Ramos (cell line): ENCODE results near the gene AFAP1L1.

Experiments used
- in situ Hi-C: fragments of 300-500 bp; cut with MboI; formaldehyde crosslinking; loops from one replicate; pipeline ENCODE4 v1.14.3; 2022; ENCODE audit warnings: low sequenced_read_pairs; ENCODE audit not compliant: unreplicated experiment

The AFAP1L1 gene

DNA sequence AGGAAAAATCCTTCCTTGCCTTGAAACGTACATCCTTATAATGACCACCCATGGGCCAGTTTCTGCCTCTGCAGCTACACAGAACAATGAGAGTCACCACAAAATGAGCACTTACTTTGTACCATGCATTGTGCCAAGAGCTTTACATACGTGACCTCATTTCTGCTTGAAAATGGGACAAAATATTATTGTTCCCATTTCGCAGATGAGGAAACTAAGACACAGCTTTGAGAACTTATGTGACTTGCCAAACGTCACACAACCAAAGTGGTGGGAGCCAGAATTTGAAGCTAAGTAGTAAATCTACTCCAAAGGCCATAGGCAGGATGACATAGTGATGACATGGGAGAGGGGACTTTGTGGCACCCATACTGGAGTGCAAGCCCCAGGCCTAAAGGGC lies 38.8 kb downstream of the AFAP1L1 start:
- in situ Hi-C loops, result loop anchor here (25.0 kb wide), 1 partner anchor 252 kb away; the partner anchor contains the start of gene CSNK1A1

DNA sequence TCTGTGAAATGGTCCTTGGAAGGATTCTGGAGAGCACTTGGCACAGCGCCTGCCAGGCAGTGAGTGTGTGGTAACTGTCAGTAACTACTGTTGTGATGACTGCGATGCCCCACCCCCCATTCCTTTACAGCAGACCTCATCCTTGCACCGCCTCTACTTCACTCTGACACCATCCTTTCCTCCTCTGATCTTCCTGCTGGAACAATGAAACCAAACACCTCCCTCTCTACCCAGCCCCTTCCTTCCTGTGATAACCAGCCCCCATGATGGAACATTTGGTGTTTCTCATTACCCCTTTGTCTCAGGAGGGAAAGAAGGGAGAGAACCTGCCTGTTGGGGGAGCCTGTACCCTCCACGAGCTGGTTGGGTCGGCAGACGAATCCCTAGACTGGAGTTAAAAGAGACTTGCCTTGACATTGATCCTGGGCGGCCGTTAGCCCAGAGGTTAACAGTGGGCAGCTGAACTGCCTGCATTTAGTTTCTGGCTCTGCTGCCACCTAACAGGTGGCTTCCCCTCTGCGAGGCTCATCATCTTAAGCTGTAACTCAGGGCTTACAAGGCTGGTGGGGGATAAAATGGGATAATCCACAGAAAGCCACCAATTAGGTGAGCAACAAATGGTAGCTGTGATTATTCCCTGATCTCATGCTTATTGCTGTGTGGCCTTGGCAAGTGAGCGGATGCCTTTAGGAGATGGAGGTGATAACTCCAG lies 39.4 kb downstream of the AFAP1L1 start:
- in situ Hi-C loops, result loop anchor here (25.0 kb wide), 1 partner anchor 251 kb away; the partner anchor contains the start of gene CSNK1A1

DNA sequence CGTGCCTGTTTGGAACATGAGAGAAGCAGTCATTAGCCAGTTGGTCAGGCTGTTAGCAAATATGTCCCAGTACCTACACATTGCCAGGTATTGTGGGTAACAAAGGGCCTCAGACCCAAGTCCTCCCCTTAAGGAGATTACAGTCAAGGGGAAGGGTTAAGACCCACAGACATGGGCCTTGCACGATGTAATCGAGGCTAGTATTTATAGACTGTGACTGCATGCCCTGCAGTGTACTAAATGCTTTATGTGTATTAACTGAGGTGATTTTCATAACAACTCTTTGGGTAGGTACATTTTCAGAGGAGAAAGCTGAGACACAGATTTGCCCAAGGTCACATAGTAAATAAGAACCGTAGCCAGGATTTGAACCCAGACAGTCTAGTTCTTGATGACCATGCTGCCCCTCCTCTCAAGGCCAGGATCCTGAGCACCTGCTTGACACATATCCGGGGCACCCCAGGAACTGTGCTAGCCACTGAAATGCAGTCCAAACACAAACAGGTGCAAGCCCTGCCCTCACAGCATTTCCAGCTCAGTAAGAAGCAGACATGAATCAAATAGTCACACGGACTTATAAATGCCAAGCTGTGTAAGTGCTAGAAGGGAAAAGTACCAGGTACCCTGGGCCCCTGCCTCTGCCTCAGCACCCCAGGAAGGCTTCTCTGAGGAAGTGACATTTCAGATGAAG lies 41.6 kb downstream of the AFAP1L1 start:
- in situ Hi-C loops, result loop anchor here (25.0 kb wide), 1 partner anchor 249 kb away; the partner anchor contains the start of gene CSNK1A1

DNA sequence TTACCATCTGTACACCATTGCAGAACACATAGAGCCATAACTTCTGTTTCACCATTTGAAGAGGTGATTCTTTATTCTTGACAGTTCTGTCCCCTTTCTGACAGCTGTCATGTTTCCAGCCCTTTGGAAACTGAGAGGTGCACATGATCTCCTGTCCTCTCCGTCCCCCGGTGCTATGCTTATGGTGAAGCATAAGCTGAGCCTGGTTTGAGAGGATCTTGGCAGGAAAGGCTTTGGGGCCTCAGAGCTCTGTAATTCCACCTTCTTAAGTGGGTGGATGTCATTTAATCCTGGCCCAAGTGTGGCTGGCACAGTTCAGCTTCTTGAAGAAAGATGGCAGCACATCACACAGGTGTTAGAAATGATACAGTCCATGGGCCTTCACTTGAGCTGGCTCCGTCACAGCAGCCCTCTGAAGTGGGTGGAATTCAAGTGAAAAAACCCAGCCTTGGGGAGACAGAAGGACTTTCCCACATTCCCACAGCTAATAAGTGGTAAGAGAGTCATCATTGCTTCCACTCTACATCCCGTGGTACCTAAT lies 43.0 kb downstream of the AFAP1L1 start:
- in situ Hi-C loops, result loop anchor here (25.0 kb wide), 1 partner anchor 248 kb away; the partner anchor contains the start of gene CSNK1A1

DNA sequence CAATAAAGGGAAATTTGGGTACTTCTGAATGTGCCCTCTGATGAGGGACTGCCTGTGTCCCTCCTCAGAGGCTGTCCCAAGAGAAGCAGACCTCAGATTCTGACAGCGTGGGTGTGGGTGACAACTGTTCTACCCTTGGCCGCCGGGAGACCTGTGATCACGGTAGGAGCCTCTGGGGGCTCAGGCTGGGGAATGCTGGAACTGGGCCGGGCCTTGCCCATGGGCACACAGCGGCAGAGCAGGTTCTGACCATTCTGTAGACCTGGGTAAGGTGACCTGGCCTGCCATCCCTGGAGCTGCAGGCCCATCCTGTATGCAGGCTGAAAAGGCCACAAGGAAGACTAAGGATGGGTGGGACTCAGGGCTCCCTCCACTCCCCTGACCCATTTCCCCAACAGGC lies 44.1 kb downstream of the AFAP1L1 start:
- in situ Hi-C loops, result loop anchor here (25.0 kb wide), 1 partner anchor 247 kb away; the partner anchor contains the start of gene CSNK1A1

DNA sequence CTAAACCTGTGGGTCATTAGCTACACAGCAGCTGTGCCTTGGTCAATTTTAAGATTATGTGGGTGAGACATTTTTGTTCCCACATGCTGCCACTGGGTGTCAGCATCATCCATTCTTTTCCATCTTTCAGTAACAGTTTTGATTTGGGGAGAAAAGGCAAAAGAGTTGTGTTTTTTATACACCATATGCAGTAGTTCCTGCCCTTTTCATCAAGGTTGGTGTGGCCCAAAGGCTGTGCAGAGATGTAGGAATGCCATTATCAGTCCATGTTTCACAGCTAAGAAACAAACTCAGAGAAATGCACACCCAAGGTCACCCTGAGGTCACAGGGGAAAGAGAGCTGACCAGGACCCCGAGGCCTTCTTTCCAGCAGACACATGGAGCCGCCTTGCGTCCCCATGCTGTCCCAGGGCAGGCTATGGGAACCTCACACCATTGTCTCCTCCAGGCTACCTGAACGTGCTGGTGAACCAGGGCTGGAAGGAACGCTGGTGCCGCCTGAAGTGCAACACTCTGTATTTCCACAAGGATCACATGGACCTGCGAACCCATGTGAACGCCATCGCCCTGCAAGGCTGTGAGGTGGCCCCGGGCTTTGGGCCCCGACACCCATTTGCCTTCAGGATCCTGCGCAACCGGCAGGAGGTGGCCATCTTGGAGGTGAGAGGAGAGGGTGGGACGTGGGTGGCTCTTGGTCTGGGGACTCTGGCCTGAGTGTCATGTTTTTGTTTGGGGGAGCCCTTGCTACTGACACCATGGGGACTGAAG lies 45.8 kb downstream of the AFAP1L1 start:
- in situ Hi-C loops, result loop anchor here (25.0 kb wide), 1 partner anchor 245 kb away; the partner anchor contains the start of gene CSNK1A1

DNA sequence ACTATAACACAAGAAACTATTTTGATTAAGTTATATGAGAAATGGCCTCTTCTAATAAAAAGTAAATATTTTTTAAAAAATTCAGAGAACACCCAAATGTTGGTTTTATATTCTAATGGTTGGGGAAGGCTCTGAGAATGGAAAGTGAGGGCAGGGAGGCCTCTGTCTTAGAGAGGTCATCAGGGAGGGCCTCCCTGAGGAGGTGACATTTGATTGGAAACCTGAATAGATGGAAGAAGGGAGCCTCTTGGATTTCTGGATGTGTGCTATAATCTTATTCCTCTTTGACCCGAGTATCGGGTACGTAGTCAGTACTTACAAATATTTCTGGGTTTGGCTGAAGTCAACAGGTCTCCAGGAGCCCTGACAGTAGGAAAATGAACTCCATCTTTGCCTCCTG lies 47.5 kb downstream of the AFAP1L1 start:
- in situ Hi-C loops, result loop anchor here (25.0 kb wide), 1 partner anchor 243 kb away; the partner anchor contains the start of gene CSNK1A1

DNA sequence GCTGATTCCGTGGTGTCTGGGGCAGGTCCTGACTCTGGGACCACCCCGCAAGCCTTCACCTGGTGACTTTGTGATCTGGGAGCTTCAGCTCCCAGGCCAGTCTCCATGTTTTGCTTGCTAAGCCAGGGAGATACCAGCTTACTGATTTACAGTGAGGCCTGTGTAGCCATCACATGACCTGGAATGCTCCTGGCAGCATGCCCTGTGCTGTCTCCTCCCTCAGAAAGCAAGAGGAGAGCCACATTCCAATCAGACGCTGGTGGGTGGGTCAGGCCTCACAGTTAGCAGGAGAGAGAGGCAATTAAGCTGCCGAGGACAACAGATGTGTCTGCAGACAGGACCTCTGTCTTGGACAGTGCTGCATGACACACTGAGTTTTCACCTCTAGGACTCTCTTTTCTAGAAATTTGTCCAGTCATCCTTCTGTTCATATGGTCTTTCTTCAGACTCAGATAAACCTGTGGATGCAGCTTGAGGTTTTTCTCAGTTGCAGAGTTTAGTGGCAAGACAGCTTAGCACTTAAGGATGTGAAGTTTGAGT lies 49.2 kb downstream of the AFAP1L1 start:
- in situ Hi-C loops, result loop anchor here (5.0 to 25.0 kb wide), 3 partner anchors 51 to 241 kb away; partner anchors contain the start of gene CSNK1A1

DNA sequence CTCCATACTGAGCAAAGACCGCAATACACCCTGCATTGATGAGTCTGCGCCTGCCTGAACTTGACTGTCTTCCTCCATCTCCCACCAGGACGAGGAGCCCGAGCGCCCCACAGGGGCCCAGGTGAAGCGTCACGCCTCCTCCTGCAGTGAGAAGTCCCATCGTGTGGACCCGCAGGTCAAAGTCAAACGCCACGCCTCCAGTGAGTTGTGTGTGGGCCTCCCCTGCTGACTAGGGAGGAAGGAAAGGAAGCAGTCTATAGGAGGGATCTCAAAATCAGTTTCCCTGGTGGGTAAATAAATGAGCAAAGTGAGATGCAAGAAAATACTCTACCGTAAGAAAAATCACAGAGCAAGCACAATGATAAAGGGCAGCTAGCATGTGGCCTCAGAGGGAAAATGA lies 50.9 kb downstream of the AFAP1L1 start:
- in situ Hi-C loops, result loop anchor here (5.0 to 25.0 kb wide), 3 partner anchors 50 to 240 kb away; partner anchors contain the start of gene CSNK1A1

DNA sequence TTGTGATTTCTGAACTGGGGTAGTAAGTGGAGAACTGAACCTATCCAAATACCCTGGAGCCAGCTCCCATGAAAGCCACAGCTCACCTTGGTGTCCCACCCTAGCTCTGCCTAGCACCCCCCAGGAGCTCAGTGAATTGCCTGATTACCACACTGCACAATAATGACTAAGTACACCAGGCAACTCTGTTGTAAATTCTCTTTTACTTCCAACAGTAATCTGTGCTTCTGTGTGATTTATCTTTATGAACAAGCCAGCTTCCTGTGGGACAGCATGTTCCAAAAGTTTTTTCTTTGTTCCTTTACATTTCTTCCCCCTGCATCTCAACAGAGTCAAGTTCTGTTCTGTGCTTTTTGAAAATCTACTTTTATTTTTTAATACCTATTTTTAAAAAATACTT lies 51.6 kb downstream of the AFAP1L1 start:
- in situ Hi-C loops, result loop anchor here (5.0 to 25.0 kb wide), 3 partner anchors 49 to 239 kb away; partner anchors contain the start of gene CSNK1A1

DNA sequence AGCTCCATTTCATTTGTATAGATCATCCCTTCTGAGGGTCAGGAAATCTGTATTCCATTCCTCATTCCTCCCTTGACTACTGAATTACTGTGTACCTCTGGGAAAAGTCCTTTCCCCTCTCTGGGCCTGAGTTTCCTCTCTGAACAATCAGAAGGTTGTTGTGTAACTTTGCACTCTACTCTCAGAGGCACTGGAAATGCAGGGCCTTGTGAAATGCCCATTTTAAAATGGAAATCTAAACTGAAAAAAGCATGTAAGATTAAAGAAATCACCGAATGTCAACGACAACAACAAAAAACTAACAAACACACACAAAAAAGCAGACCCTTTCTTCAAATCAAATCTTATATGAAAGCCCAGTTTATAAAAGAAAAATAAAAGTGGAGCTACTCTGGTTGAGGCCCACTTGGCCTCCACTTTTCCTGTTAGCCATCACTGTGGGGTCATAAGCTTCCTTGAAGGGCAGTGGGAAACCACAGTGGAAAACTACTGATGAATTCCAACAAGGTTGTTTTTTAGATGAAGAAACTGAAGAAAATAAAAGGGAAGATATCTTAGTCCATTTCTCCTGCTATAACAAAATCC lies 52.1 kb downstream of the AFAP1L1 start:
- in situ Hi-C loops, result loop anchor here (5.0 to 25.0 kb wide), 3 partner anchors 49 to 239 kb away; partner anchors contain the start of gene CSNK1A1

DNA sequence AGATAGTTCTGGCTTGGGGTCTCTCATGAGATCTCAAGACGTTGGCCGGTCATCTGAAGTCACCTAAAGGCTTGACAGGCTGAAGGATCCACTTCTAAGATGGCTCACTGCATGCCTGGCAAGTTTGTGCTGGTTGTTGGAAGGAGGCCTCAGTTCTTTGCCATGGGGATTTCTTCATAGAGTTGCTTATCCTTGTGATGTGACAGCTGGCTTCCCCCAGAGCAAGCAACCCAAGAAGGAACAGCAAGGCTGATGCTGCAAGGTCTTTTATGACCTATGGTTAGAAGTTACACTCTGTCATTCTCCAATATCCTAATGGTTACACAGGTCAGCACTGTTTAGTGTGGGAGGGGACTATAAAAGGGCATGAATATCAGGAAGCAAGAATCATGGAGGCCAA lies 53.0 kb downstream of the AFAP1L1 start:
- in situ Hi-C loops, result loop anchor here (5.0 to 25.0 kb wide), 3 partner anchors 48 to 238 kb away; partner anchors contain the start of gene CSNK1A1

DNA sequence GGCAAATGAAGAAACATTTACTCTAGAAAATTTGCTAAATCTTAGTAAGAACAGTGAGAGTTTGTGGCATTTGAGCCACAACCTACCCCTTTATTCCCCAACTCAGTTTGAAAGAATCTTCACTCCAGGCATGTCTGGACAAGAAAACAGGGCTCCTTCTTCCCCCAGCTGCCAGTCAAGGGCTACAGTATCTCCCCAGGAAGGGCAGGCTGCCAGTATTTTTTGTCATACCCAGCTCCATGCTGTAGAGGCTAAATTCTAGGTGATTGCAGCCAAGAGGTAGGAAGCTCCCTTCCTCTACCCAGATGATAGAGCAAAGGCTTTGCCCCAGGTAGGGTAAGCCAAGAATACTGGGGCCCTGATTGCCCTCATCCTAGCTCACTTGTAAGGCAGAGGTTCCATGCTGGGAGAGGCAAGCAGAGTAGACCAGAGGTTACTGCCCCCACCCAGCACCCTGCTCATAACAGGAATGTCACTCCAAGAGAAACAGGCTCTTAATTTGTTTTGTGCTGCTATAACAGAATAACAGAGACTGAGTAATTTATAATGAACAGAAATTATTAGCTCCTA lies 53.6 kb downstream of the AFAP1L1 start:
- in situ Hi-C loops, result loop anchor here (10.0 kb wide), 1 partner anchor 110 kb away; no protein-coding TSS in a partner anchor

DNA sequence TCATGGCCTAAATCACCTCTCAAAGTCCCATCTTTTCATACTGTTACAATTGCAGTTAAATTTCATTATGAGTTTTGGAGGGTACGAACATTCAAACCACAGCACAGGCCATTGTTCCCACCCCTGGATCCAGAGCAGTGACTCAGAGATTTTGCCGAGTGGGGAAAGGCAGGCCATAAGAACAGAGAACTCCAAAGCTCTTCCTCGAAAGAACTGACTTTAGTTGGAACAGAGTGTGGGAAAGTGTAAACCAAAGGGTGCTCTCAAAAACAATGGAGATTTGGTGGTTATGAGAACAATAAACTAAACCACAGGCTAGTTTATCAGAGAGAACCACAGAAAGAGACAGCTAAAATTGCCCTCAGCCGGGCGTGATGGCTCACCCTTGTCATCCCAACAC lies 54.2 kb downstream of the AFAP1L1 start:
- in situ Hi-C loops, result loop anchor here (10.0 kb wide), 1 partner anchor 109 kb away; no protein-coding TSS in a partner anchor

DNA sequence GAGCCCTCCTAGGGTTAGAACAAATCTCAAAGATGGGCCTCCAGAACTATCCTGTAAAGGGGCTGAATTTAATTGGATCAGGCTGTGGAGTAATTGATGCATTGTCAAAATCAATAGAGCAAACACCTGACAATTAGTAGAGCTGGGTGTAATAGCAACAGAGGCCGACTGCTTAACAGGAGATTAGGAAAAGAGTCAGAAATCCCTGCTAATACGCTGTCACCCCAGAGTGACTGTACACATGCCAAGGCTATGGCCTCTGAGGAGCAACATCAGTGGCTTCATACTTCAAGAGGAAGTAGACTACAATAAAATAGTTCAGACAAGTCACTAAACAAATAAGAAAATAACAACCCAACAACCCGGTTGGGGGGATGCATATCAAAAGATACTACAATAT lies 55.0 kb downstream of the AFAP1L1 start:
- in situ Hi-C loops, result loop anchor here (10.0 kb wide), 1 partner anchor 108 kb away; no protein-coding TSS in a partner anchor

DNA sequence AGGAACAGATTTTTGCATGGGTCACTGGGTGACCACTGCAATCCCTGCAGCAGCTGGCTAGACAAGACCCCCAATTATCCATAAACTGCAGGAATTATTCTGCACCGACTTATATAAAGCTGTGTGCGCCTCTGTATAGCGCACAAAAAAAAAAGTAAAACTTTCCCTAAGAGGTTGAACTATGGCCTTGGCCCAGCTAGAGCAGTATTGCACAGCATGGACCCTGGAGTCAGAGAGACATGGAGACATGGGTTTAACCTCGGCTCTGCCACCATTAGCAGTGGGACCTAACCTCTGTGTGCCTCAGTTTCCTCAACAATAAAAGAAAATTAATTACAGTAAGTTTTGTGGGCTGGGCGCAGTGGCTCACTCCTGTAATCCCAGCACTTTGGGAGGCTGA lies 56.5 kb downstream of the AFAP1L1 start:
- in situ Hi-C loops, result loop anchor here (10.0 kb wide), 1 partner anchor 107 kb away; no protein-coding TSS in a partner anchor

DNA sequence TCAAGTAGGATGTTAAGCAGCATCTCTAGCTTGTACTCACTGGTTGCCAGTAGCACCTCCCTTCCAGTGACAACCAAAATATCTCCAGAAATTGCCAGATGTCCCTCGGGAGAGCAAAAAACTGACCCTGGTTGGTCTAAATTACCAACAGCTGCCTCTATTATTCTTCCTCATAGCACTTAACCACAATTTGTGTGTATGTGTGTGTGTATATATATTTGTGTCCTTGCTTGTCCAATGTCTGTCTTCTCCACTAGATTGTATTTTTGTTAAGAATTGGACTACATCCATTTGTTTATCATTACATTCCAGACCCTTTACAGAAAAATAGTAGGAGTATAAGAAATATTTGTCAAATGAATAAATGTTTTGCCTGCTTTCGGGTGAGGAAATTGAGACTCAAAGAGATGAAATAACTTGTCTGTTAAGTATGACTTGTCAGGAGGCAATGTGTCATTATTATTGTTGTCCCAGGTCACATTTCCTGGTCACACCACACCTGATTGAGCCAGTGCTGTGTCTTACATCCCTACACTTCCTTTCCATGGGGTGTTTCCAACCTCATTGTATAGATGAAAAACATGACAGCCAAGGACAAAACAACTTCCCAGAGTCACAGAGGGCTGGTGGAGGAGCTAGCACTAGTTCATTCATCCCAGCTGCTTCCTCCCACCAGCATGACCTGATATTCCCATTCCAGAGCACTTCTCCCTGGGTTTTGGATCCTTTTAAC lies 62.2 kb downstream of the AFAP1L1 start:
- in situ Hi-C loops, result no loop called here

DNA sequence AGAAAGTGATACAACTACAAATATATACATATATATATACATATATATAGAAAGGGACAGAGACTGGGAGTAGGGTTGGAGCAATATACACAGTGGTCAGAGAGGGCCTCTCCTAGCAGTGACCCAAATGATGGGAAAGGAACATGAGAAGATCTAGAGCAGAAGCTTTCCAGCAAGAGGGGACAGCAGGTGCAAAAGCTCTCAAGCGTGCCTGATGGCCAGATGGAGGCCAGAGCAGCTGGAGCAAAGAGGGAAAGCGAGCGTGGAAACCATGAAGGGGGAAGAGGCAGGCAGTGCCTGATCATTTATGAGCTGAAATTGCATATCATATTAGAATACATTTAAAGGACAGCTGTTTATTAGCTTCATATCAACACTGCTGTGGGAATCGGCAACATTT lies 66.1 kb downstream of the AFAP1L1 start:
- in situ Hi-C loops, result no loop called here
